K562 (cell line): Measurements from ENCODE around the gene SLC25A33.

ENCODE experiments used
- CREB1 ChIP-seq, 2 experiments: sonication (generic) in 1 of 2; formaldehyde crosslinking in 1 of 2; IDR thresholded peaks; 2 replicates each; pipeline versions ENCODE4 v1.6.1 to v1.8.0; 2012 to 2022; ENCODE audit warnings: inconsistent platforms in 1 of 2, mild to moderate bottlenecking in 1 of 2, missing genetic modification reagents in 1 of 2, moderate library complexity in 1 of 2
- FOXA1 ChIP-seq: fragments of 450-650 bp; IDR thresholded peaks from 2 replicates; pipeline ENCODE4 v1.6.1; 2016; ENCODE audit warnings: mild to moderate bottlenecking, borderline replicate concordance
- NR3C1 ChIP-seq: sonication (generic); formaldehyde crosslinking; IDR thresholded peaks from 2 replicates; pipeline ENCODE4 v1.8.1; 2022; ENCODE audit warnings: missing genetic modification reagents
- POLR2A ChIP-seq: fragments of 450-650 bp; conservative IDR thresholded peaks from 2 replicates; pipeline ENCODE4 v1.6.1; 2016
- SMARCC2 ChIP-seq: fragments of 450-650 bp; IDR thresholded peaks from 2 replicates; pipeline ENCODE4 v1.6.1; 2017; ENCODE audit warnings: antibody characterized with exemption, moderate library complexity, mild to moderate bottlenecking, low read depth
- TAF1 ChIP-seq: IDR thresholded peaks from 2 replicates; pipeline ENCODE4 v1.6.1; 2011; ENCODE audit warnings: mild to moderate bottlenecking, low read length, moderate library complexity; ENCODE audit not compliant: insufficient read depth, control insufficient read depth, severe bottlenecking; ENCODE audit errors: extremely low read depth
- TCF7L2 ChIP-seq: fragments of 150-350 bp; IDR thresholded peaks from 2 replicates; pipeline ENCODE4 v1.6.1; 2016; ENCODE audit warnings: low read depth, mild to moderate bottlenecking, low read length, moderate library complexity
- ZNF24 ChIP-seq: fragments of 450-650 bp; IDR thresholded peaks from 2 replicates; pipeline ENCODE4 v1.6.1; 2016
- ZNF274 ChIP-seq: IDR thresholded peaks from 2 replicates; pipeline ENCODE4 v1.6.1; 2011; ENCODE audit warnings: low read depth, mild to moderate bottlenecking, low read length, moderate library complexity, borderline replicate concordance
- TF ChIP-seq, protein P1 (sequence below), 3 experiments: IDR thresholded peaks in 2 of 3; conservative IDR thresholded peaks in 1 of 3; 2 replicates each; pipeline ENCODE4 v1.5.1; 2011 to 2012; ENCODE audit warnings: low read length in 3 of 3, mild to moderate bottlenecking in 3 of 3, control low read depth in 2 of 3, improper control_type of control experiment in 1 of 3, inconsistent platforms in 1 of 3, low read depth in 1 of 3, mixed read lengths in 1 of 3, moderate library complexity in 1 of 3; ENCODE audit not compliant: insufficient read depth in 2 of 3
- TF ChIP-seq, protein P2 (sequence below): sonication (generic); formaldehyde crosslinking; IDR thresholded peaks from 2 replicates; pipeline ENCODE4 v1.8.1; 2023; ENCODE audit warnings: mild to moderate bottlenecking, missing genetic modification reagents
- TF ChIP-seq, protein P3 (sequence below): sonication (generic); formaldehyde crosslinking; IDR thresholded peaks from 2 replicates; pipeline ENCODE4 v1.5.0; 2020; ENCODE audit warnings: missing genetic modification reagents
- TF ChIP-seq, protein P4 (sequence below): fragments of 450-650 bp; IDR thresholded peaks from 2 replicates; pipeline ENCODE4 v1.6.1; 2016; ENCODE audit warnings: low read depth, mild to moderate bottlenecking, moderate library complexity
- TF ChIP-seq, protein P5 (sequence below): fragments of 450-650 bp; formaldehyde crosslinking; IDR thresholded peaks from 2 replicates; pipeline ENCODE4 v1.4.0; 2020; ENCODE audit warnings: mild to moderate bottlenecking, moderate library complexity

DNA sequence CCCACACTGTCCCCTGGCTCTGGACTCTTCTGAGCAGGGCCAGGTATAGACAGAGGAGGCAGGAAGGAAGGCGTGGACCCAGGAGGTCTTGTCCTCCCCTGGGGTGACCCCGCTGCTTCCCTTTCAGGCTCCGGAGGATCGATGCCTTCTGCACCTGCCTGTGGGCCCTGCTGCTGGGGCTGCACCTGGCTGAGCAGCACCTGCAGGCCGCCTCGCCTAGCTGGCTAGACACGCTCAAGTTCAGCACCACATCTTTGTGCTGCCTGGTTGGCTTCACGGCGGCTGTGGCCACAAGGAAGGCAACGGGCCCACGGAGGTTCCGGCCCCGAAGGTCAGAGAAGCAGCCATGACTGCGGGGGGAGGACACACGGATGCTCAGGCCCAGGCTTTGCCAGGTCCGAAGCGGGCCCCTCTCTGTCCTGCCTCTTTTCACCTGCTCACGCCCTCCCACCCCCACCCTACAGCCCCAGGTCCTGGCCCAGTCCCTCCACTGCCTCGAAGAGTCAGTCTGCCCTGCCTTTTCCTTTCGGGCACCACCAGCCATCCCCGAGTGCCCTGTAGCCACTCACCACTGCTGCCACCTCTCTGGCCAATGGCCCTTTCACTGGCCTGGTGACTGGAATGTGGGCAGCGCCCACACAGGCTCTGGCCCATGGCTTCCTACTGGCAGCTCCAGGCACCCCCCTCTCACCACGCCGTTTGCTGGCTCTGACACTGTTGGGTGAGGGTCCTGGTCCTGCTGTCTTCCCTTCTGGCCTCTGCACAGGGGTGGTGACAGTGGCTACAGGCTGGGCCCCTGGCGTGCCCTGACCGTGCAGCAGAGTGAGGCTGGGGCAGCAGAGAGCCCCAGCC is 62.9 kb downstream of the SLC25A33 start:
- TF ChIP-seq POLR2A (no peak), ZNF24 (no peak), TCF7L2 (no peak), CREB1 (IDR thresholded peaks at IDR 0.05) (no peak), CREB1 (CRISPR knock-in tag; IDR thresholded peaks at IDR 0.05) (no peak), NR3C1 (no peak), SMARCC2 (no peak), FOXA1 (no peak), ZNF274 (no peak), TAF1 (no peak)
- TF ChIP-seq, protein P1, sequence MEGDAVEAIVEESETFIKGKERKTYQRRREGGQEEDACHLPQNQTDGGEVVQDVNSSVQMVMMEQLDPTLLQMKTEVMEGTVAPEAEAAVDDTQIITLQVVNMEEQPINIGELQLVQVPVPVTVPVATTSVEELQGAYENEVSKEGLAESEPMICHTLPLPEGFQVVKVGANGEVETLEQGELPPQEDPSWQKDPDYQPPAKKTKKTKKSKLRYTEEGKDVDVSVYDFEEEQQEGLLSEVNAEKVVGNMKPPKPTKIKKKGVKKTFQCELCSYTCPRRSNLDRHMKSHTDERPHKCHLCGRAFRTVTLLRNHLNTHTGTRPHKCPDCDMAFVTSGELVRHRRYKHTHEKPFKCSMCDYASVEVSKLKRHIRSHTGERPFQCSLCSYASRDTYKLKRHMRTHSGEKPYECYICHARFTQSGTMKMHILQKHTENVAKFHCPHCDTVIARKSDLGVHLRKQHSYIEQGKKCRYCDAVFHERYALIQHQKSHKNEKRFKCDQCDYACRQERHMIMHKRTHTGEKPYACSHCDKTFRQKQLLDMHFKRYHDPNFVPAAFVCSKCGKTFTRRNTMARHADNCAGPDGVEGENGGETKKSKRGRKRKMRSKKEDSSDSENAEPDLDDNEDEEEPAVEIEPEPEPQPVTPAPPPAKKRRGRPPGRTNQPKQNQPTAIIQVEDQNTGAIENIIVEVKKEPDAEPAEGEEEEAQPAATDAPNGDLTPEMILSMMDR (IDR thresholded peaks at IDR 0.05 in 2 of 3, conservative IDR thresholded peaks at IDR 0.05 in 1 of 3; ENCODE audit: insufficient read depth in 2 of 3, low read depth in 1 of 3, low read length in 3 of 3): no peak
- TF ChIP-seq, protein P2, sequence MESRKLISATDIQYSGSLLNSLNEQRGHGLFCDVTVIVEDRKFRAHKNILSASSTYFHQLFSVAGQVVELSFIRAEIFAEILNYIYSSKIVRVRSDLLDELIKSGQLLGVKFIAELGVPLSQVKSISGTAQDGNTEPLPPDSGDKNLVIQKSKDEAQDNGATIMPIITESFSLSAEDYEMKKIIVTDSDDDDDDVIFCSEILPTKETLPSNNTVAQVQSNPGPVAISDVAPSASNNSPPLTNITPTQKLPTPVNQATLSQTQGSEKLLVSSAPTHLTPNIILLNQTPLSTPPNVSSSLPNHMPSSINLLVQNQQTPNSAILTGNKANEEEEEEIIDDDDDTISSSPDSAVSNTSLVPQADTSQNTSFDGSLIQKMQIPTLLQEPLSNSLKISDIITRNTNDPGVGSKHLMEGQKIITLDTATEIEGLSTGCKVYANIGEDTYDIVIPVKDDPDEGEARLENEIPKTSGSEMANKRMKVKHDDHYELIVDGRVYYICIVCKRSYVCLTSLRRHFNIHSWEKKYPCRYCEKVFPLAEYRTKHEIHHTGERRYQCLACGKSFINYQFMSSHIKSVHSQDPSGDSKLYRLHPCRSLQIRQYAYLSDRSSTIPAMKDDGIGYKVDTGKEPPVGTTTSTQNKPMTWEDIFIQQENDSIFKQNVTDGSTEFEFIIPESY: no peak
- TF ChIP-seq, protein P3, sequence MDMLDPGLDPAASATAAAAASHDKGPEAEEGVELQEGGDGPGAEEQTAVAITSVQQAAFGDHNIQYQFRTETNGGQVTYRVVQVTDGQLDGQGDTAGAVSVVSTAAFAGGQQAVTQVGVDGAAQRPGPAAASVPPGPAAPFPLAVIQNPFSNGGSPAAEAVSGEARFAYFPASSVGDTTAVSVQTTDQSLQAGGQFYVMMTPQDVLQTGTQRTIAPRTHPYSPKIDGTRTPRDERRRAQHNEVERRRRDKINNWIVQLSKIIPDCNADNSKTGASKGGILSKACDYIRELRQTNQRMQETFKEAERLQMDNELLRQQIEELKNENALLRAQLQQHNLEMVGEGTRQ (CRISPR knock-in tag): no peak
- TF ChIP-seq, protein P4, sequence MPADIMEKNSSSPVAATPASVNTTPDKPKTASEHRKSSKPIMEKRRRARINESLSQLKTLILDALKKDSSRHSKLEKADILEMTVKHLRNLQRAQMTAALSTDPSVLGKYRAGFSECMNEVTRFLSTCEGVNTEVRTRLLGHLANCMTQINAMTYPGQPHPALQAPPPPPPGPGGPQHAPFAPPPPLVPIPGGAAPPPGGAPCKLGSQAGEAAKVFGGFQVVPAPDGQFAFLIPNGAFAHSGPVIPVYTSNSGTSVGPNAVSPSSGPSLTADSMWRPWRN: no peak
- TF ChIP-seq, protein P5, sequence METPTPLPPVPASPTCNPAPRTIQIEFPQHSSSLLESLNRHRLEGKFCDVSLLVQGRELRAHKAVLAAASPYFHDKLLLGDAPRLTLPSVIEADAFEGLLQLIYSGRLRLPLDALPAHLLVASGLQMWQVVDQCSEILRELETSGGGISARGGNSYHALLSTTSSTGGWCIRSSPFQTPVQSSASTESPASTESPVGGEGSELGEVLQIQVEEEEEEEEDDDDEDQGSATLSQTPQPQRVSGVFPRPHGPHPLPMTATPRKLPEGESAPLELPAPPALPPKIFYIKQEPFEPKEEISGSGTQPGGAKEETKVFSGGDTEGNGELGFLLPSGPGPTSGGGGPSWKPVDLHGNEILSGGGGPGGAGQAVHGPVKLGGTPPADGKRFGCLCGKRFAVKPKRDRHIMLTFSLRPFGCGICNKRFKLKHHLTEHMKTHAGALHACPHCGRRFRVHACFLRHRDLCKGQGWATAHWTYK (CRISPR knock-in tag): no peak
